CD4-positive, alpha-beta T cell (primary cell): ENCODE results near the gene SORL1. TPM values are rescaled to one million over a fixed set of nuclear protein-coding genes. Genes with fewer than 3 reads are reported as not detected.

Experiments used
- ATAC-seq: fragments of 200-7000 bp; cut with Tn5 transposase; one replicate; pipeline ENCODE4 v1.10.0; 2022; ENCODE audit warnings: mild to moderate bottlenecking; ENCODE audit not compliant: poor library complexity
- CTCF ChIA-PET: fragments of 350-600 bp; sonication (Branson Sonifier 250); formaldehyde crosslinking; loops from one replicate; lab custom pipeline; 2021; ENCODE audit warnings: antibody characterized with exemption, inconsistent platforms; lab: Charles Lee
- POLR2A ChIA-PET: fragments of 350-600 bp; sonication (Branson Sonifier 250); formaldehyde crosslinking; loops from one replicate; lab custom pipeline; 2021; ENCODE audit warnings: antibody characterized with exemption, inconsistent platforms; lab: Charles Lee
- DNase-seq, 14 experiments: peaks; one replicate each; pipeline ENCODE4 v3.0.0-alpha.2; 2013 to 2020; ENCODE audit warnings: mixed read lengths in 2 of 14
- H3K27ac ChIP-seq, 2 donors: one replicate each; pipeline versions ENCODE4 v1.5.1 to v1.7.0; 2013; ENCODE audit warnings: low read length in 2 of 2, low read depth in 1 of 2, mild to moderate bottlenecking in 1 of 2
- H3K27me3 ChIP-seq, 2 experiments: 1 replicate in 1 of 2; 2 replicates in 1 of 2; pipeline versions ENCODE4 v1.6.1 to v1.7.0; 2013; ENCODE audit warnings: low read length in 2 of 2, control low read depth in 1 of 2, mild to moderate bottlenecking in 1 of 2, moderate library complexity in 1 of 2; ENCODE audit not compliant: insufficient read depth in 2 of 2, control insufficient read depth in 1 of 2
- H3K36me3 ChIP-seq: one replicate; pipeline ENCODE4 v1.6.1; 2013; ENCODE audit warnings: low read length, control low read depth; ENCODE audit not compliant: insufficient read depth
- H3K4me1 ChIP-seq: one replicate; pipeline ENCODE4 v1.6.1; 2013; ENCODE audit warnings: low read length, control low read depth; ENCODE audit not compliant: insufficient read depth
- H3K4me3 ChIP-seq: one replicate; pipeline ENCODE4 v1.5.1; 2013; ENCODE audit warnings: mild to moderate bottlenecking, low read length, moderate library complexity
- H3K9me3 ChIP-seq, 2 experiments: 1 replicate in 1 of 2; 2 replicates in 1 of 2; pipeline versions ENCODE4 v1.6.1 to v1.7.0; 2013; ENCODE audit warnings: low read length in 2 of 2, mild to moderate bottlenecking in 2 of 2, control low read depth in 1 of 2, moderate library complexity in 1 of 2; ENCODE audit not compliant: control insufficient read depth in 1 of 2, insufficient read depth in 1 of 2
- H3K27ac Mint-ChIP-seq: one replicate; pipeline ENCODE4 v1.8.0; 2020; ENCODE audit warnings: mixed read lengths
- H3K27me3 Mint-ChIP-seq: one replicate; pipeline ENCODE4 v1.8.0; 2021; ENCODE audit warnings: mixed read lengths
- H3K36me3 Mint-ChIP-seq: one replicate; pipeline ENCODE4 v1.8.0; 2021; ENCODE audit warnings: low read depth, mixed read lengths
- H3K4me1 Mint-ChIP-seq: one replicate; pipeline ENCODE4 v1.8.0; 2021; ENCODE audit warnings: low read depth, mixed read lengths
- H3K4me3 Mint-ChIP-seq: one replicate; pipeline ENCODE4 v1.8.0; 2020; ENCODE audit warnings: mild to moderate bottlenecking, mixed read lengths
- H3K9me3 Mint-ChIP-seq: one replicate; pipeline ENCODE4 v1.8.0; 2020; ENCODE audit warnings: mixed read lengths
- CTCF ChIP-seq: fragments of 200-600 bp; IDR thresholded peaks from one replicate; pipeline ENCODE4 v1.8.0; 2022; ENCODE audit warnings: antibody characterized with exemption, mild to moderate bottlenecking
- intact Hi-C, 2 experiments: fragments of 100-400 bp; cut with DNase I in 1 of 2; cut with micrococcal nuclease in 1 of 2; formaldehyde crosslinking; loops; one replicate each; pipeline versions ENCODE4 v1.15.1 to v1.9.0; 2023 to 2025; cut with DNase I, micrococcal nuclease
- total RNA-seq, 174 experiments: library from RNA in 2 of 174; stranded (reverse) in 2 of 174; gene quantifications; one replicate each; pipeline ENCODE4 v1.2.3 and lab custom pipeline; 2021 to 2026

SORL1 gene
- total RNA-seq, 2 experiments from 2014 or later, result 235 to 241 TPM

- no peaks in the 10 kb centered on the region for H3K9me3 Mint-ChIP-seq
- DNase-seq, result no peak
- Histone ChIP-seq H3K27me3 (no peaks in the 10 kb centered on the region), H3K9me3 (no peaks in the 10 kb centered on the region), H3K27ac (no peak overlapping the region), H3K36me3 (peaks cover 69% of the 10 kb centered on the region), H3K4me1 (no peaks in the 10 kb centered on the region), H3K4me3 (no peak overlapping the region)
- no peak for ATAC-seq
- H3K4me3 Mint-ChIP-seq, result no peak overlapping the region
- H3K27ac Mint-ChIP-seq, result no peak overlapping the region
- POLR2A ChIA-PET, result interaction anchor here (0.6 to 0.7 kb wide), 2 partner anchors 314 to 339 kb away, joined by 3 read pairs; partner anchors contain the start of gene SC5D
- intact Hi-C loops, result no loop called here
- CTCF ChIA-PET, result interaction anchor here (0.8 kb wide), 1 partner anchor 13 kb away, joined by 3 read pairs; no protein-coding TSS in a partner anchor
- H3K27me3 Mint-ChIP-seq, result no peaks in the 10 kb centered on the region
- TF ChIP-seq CTCF, result no peak
- peaks cover 79% of the 10 kb centered on the region for H3K36me3 Mint-ChIP-seq
- H3K4me1 Mint-ChIP-seq, result no peaks in the 10 kb centered on the region
These were observed 179.3 kb downstream of the SORL1 start for GRCh38 chr11:121631456-121631855.

- ChIA-PET POLR2A (interaction anchor here (0.8 kb wide), 1 partner anchor 340 kb away, joined by 3 read pairs; no protein-coding TSS in a partner anchor), CTCF (no interaction called here)
- Mint-ChIP-seq H3K27ac (no peak overlapping the region), H3K9me3 (no peaks in the 10 kb centered on the region), H3K4me1 (no peaks in the 10 kb centered on the region), H3K36me3 (peaks cover 51% of the 10 kb centered on the region), H3K27me3 (no peaks in the 10 kb centered on the region), H3K4me3 (no peak overlapping the region)
- H3K4me3 ChIP-seq, result no peak overlapping the region
- H3K4me1 ChIP-seq, result no peaks in the 10 kb centered on the region
- DNase-seq (no peak), ATAC-seq (no peak)
- peaks cover 41% of the 10 kb centered on the region for H3K36me3 ChIP-seq
- intact Hi-C loops, result no loop called here
- H3K9me3 ChIP-seq, result no peaks in the 10 kb centered on the region
- H3K27me3 ChIP-seq, result no peaks in the 10 kb centered on the region
- TF ChIP-seq CTCF, result no peak
- H3K27ac ChIP-seq, result no peak overlapping the region
These were observed 182.2 kb downstream of the SORL1 start for GRCh38 chr11:121634273-121634672.

- intact Hi-C loops, result no loop called here
These were observed 182.8 kb downstream of the SORL1 start for GRCh38 chr11:121634889-121635288.

More at GRCh38 chr11:121634889-121635288, 182.8 kb downstream of the SORL1 start:
- Histone ChIP-seq H3K36me3 (peaks cover 35% of the 10 kb centered on the region), H3K27ac (no peak overlapping the region), H3K4me1 (no peaks in the 10 kb centered on the region), H3K9me3 (no peaks in the 10 kb centered on the region), H3K4me3 (no peak overlapping the region), H3K27me3 (no peaks in the 10 kb centered on the region)
- DNase-seq (peak in 1 of 14 experiments; percentile 26), ATAC-seq (no peak)
- CTCF ChIA-PET, result no interaction called here
- peaks cover 45% of the 10 kb centered on the region for H3K36me3 Mint-ChIP-seq
- H3K9me3 Mint-ChIP-seq, result no peaks in the 10 kb centered on the region
- H3K4me3 Mint-ChIP-seq, result no peak overlapping the region
- no peaks in the 10 kb centered on the region for H3K27me3 Mint-ChIP-seq
- TF ChIP-seq CTCF, result no peak
- no peaks in the 10 kb centered on the region for H3K4me1 Mint-ChIP-seq
- peak overlapping the region; percentile 66 for H3K27ac Mint-ChIP-seq
- POLR2A ChIA-PET, result no interaction called here
